ENCODE measurements around the gene FAM193B. TPM values are rescaled to one million over a fixed set of nuclear protein-coding genes. Genes with fewer than 3 reads are reported as not detected.

FAM193B gene
- total and polyA plus RNA-seq, 9 of the 15 experiments (the other 6 are each of a cell fraction or from before 2014, with no cell fraction given): 4.4 to 76.4 (median 37.3) TPM

DNA sequence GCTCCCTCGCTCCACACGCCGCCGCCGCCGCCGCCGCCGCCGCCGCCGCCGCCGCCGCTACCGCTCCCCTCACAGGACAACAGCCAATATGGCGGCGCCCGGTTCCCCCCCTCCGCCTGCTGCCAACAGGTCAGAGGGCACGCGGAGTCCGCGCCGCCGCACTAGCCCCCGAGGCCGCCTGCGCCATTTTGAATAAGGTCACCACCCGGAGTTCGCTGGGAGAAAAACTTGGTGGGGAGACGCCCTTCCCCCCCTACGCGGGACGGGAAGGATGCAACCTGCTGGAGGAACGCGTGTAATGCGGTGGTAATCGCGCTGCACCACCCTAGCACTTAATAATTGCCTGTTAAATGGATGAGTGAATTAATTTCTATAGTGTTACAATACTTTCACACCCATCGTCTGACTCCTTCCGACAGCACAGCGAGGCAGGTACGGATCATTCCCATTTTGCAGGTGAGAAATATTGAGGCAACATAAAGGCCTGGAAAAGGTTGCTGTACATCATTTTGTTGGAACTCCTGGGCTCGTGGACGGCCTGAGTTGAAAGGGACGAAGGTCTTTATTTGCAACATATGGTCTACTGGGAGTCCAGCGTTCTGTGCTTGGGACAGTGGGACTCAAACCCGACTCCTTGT, at the start of gene FAM193B (continued):
- TF ChIP-seq, protein P1, sequence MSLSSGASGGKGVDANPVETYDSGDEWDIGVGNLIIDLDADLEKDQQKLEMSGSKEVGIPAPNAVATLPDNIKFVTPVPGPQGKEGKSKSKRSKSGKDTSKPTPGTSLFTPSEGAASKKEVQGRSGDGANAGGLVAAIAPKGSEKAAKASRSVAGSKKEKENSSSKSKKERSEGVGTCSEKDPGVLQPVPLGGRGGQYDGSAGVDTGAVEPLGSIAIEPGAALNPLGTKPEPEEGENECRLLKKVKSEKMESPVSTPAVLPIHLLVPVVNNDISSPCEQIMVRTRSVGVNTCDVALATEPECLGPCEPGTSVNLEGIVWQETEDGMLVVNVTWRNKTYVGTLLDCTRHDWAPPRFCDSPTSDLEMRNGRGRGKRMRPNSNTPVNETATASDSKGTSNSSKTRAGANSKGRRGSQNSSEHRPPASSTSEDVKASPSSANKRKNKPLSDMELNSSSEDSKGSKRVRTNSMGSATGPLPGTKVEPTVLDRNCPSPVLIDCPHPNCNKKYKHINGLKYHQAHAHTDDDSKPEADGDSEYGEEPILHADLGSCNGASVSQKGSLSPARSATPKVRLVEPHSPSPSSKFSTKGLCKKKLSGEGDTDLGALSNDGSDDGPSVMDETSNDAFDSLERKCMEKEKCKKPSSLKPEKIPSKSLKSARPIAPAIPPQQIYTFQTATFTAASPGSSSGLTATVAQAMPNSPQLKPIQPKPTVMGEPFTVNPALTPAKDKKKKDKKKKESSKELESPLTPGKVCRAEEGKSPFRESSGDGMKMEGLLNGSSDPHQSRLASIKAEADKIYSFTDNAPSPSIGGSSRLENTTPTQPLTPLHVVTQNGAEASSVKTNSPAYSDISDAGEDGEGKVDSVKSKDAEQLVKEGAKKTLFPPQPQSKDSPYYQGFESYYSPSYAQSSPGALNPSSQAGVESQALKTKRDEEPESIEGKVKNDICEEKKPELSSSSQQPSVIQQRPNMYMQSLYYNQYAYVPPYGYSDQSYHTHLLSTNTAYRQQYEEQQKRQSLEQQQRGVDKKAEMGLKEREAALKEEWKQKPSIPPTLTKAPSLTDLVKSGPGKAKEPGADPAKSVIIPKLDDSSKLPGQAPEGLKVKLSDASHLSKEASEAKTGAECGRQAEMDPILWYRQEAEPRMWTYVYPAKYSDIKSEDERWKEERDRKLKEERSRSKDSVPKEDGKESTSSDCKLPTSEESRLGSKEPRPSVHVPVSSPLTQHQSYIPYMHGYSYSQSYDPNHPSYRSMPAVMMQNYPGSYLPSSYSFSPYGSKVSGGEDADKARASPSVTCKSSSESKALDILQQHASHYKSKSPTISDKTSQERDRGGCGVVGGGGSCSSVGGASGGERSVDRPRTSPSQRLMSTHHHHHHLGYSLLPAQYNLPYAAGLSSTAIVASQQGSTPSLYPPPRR (CRISPR knock-in tag; IDR thresholded peaks at IDR 0.05; ENCODE audit: borderline replicate concordance): no peak
- TF ChIP-seq, protein P2, sequence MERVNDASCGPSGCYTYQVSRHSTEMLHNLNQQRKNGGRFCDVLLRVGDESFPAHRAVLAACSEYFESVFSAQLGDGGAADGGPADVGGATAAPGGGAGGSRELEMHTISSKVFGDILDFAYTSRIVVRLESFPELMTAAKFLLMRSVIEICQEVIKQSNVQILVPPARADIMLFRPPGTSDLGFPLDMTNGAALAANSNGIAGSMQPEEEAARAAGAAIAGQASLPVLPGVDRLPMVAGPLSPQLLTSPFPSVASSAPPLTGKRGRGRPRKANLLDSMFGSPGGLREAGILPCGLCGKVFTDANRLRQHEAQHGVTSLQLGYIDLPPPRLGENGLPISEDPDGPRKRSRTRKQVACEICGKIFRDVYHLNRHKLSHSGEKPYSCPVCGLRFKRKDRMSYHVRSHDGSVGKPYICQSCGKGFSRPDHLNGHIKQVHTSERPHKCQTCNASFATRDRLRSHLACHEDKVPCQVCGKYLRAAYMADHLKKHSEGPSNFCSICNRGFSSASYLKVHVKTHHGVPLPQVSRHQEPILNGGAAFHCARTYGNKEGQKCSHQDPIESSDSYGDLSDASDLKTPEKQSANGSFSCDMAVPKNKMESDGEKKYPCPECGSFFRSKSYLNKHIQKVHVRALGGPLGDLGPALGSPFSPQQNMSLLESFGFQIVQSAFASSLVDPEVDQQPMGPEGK (CRISPR knock-in tag; IDR thresholded peaks at IDR 0.05; ENCODE audit: borderline replicate concordance): no peak
- TF ChIP-seq ZNF165 (CRISPR knock-in tag; IDR thresholded peaks at IDR 0.05; ENCODE audit: borderline replicate concordance) (no peak), NFATC3 (IDR thresholded peaks at IDR 0.05) (no peak), ZNF282 (CRISPR knock-in tag; IDR thresholded peaks at IDR 0.05) (no peak), ZNF174 (CRISPR knock-in tag; IDR thresholded peaks at IDR 0.05) (no peak), RFX5 (IDR thresholded peaks at IDR 0.05; ENCODE audit: low read depth, low read length) (no peak), MECOM (CRISPR knock-in tag; IDR thresholded peaks at IDR 0.05) (no peak), ZKSCAN8 (CRISPR knock-in tag; IDR thresholded peaks at IDR 0.05) (no peak), ZNF431 (CRISPR knock-in tag; IDR thresholded peaks at IDR 0.05) (no peak), ATF7 (IDR thresholded peaks at IDR 0.05) (peak; percentile 71)
- TF ChIP-seq, protein P3, sequence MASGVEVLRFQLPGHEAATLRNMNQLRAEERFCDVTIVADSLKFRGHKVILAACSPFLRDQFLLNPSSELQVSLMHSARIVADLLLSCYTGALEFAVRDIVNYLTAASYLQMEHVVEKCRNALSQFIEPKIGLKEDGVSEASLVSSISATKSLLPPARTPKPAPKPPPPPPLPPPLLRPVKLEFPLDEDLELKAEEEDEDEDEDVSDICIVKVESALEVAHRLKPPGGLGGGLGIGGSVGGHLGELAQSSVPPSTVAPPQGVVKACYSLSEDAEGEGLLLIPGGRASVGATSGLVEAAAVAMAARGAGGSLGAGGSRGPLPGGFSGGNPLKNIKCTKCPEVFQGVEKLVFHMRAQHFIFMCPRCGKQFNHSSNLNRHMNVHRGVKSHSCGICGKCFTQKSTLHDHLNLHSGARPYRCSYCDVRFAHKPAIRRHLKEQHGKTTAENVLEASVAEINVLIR (CRISPR knock-in tag; IDR thresholded peaks at IDR 0.05): no peak
- TF ChIP-seq, protein P4, sequence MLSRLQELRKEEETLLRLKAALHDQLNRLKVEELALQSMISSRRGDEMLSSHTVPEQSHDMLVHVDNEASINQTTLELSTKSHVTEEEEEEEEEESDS (CRISPR knock-in tag; IDR thresholded peaks at IDR 0.05): no peak
- TF ChIP-seq, protein P5, sequence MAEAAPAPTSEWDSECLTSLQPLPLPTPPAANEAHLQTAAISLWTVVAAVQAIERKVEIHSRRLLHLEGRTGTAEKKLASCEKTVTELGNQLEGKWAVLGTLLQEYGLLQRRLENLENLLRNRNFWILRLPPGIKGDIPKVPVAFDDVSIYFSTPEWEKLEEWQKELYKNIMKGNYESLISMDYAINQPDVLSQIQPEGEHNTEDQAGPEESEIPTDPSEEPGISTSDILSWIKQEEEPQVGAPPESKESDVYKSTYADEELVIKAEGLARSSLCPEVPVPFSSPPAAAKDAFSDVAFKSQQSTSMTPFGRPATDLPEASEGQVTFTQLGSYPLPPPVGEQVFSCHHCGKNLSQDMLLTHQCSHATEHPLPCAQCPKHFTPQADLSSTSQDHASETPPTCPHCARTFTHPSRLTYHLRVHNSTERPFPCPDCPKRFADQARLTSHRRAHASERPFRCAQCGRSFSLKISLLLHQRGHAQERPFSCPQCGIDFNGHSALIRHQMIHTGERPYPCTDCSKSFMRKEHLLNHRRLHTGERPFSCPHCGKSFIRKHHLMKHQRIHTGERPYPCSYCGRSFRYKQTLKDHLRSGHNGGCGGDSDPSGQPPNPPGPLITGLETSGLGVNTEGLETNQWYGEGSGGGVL (CRISPR knock-in tag; IDR thresholded peaks at IDR 0.05): no peak
- TF ChIP-seq, protein P6, sequence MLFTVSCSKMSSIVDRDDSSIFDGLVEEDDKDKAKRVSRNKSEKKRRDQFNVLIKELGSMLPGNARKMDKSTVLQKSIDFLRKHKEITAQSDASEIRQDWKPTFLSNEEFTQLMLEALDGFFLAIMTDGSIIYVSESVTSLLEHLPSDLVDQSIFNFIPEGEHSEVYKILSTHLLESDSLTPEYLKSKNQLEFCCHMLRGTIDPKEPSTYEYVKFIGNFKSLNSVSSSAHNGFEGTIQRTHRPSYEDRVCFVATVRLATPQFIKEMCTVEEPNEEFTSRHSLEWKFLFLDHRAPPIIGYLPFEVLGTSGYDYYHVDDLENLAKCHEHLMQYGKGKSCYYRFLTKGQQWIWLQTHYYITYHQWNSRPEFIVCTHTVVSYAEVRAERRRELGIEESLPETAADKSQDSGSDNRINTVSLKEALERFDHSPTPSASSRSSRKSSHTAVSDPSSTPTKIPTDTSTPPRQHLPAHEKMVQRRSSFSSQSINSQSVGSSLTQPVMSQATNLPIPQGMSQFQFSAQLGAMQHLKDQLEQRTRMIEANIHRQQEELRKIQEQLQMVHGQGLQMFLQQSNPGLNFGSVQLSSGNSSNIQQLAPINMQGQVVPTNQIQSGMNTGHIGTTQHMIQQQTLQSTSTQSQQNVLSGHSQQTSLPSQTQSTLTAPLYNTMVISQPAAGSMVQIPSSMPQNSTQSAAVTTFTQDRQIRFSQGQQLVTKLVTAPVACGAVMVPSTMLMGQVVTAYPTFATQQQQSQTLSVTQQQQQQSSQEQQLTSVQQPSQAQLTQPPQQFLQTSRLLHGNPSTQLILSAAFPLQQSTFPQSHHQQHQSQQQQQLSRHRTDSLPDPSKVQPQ (CRISPR knock-in tag; IDR thresholded peaks at IDR 0.05; ENCODE audit: borderline replicate concordance): no peak

All from K562 (cell line).